HG03060 (cell line): ENCODE data around the gene FOLR3.
"Not testable (repeated sequence)": the region's sequence is repeated elsewhere in the genome, so short reads cannot be mapped to it uniquely, and the experiment has no call there.

Source experiments
- ATAC-seq: cut with Tn5 transposase; IDR thresholded peaks from one replicate; pipeline ENCODE4 v1.9.1; 2021; ENCODE audit warnings: low read depth, moderate number of reproducible peaks; ENCODE audit not compliant: unreplicated experiment

FOLR3 gene

DNA sequence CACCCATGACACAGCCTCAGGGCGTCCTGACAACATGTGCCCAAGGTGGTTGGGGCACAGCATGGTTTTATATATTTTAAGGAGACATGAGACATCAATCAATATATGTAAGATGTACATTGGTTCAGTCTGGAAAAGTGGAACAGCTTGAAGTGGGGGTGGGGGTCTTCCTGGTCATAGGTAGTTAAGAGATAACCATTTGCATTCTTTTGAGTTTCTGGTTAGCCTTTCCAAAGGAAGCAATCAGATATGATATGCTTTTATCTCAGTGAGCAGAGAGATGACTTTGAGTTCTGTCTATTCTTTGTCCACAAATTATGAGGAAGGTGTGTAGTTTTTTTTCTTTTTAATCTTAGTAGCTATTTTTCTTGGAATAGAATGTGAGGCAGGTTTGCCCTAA is 12.9 kb upstream of the FOLR3 start:
- no peak for ATAC-seq

DNA sequence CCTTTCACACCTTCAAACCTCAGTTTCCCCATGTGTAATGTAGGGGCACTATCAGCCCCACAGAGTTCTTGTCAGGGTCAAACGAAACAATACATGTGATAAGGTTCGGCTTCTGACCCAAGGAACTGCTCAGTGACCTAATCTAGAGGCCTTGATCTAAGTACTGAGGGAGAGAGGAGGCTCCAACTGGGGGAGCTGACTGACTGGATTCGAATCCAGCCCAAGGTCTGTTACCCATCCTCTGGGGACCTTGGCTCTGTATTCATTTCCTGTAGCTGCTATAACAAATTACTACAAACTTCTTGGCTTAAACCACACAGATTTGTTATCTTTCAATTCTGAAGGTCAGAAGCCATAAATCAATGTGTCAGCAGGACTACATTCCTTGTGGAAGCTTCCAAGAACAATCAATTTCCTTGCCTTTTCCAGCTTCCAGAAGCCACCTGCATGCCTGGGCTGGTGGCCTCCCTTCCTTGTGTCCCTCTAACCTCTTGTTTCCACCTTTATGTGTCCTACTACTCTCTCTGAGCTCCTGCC is 12.3 kb upstream of the FOLR3 start:
- no peak for ATAC-seq

- ATAC-seq, result no peak
Observed at GRCh38 chr11:72124046-72124445, 11.5 kb upstream of the FOLR3 start.

- no peak for ATAC-seq
Observed at GRCh38 chr11:72125956-72126355, 9.6 kb upstream of the FOLR3 start.

DNA sequence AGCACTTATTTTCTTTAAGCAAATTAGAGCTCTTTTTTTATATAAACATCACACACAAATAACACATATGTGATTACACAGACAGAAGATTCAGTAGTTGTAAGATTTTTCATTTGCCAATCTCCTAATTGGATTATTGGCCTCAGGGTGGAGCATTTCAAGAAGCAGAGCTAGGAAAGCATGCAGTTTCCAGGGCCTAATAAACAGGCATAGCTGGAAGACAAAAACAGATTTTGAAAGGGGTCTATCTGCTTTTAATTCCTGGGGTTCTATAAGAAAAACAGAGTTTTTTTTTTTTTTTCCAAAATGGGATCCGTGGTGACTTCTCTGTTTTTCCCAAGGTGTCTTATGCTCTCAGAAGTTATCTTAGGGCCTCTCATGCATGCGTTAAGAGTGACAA is 7.6 kb upstream of the FOLR3 start:
- no peak for ATAC-seq

DNA sequence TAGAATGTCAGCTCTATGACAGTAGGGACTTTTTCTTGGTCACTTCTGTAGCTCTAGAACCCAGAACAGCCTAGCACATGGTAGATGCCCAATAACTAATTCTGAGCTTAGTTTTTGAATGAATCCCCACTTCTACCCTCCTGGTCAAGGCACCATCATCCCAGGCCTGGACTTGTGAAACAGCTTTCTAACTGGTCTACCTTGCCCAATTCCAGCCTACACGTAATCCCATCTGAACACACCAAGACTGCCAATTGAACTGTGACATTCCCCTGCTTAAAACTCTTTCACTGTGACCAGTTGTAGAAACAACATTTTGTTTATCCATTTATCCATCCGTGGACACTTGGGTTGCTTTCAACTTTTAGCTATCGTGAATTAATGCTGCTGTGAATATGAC is 6.1 kb upstream of the FOLR3 start:
- ATAC-seq, result no peak

DNA sequence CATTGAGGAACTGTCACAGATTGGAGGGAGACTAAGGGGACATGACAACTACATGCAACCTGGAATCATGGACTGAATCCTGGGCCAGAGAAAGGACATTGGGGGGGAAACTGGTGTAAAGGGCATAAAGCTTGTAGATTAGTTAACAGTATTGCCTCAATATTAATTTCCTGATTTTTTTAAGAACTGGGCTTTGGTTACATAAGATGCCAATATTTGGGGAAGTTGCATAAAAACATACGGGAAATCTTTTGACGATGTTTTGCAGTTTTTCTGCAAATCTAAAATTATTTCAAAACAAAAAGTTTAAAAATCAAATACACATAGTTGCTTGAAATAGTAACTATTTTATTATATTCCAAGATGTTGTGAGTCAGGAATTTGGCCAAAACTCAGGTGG is 2.9 kb upstream of the FOLR3 start:
- no peak for ATAC-seq

- no peak for ATAC-seq
Observed at GRCh38 chr11:72135891-72136683, 562 bp downstream of the FOLR3 start.

DNA sequence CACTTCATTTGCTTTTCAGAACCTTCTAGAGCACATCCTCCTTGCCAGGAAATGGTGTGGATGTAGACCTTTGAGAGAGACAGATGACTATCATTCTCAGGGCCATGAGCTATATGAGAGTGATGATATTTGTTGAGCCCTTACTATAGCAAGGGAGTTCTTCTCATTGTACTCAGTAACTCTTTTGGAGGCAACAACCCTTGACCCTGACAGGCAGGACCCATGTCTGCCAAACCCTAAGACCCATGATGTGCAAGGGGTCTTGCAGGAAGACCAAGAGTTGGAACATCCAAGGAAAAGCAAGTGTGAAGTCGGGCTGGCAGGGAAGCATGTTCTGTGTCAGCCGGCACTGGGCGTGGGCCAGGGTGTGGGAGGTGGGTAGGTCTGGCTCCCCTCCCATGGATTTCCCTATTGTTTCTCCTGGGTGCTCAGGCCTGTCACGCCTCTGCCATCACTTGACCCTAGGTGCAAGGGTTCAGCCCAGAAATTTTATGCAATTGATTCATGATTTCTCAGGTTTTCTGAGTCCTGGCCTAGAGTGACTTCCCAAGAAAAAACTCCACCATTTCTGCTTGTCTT is 1.2 kb downstream of the FOLR3 start:
- ATAC-seq, result no peak

GRCh38 chr11:72138821-72139390 is 3.4 kb downstream of the FOLR3 start:
- no peak for ATAC-seq

DNA sequence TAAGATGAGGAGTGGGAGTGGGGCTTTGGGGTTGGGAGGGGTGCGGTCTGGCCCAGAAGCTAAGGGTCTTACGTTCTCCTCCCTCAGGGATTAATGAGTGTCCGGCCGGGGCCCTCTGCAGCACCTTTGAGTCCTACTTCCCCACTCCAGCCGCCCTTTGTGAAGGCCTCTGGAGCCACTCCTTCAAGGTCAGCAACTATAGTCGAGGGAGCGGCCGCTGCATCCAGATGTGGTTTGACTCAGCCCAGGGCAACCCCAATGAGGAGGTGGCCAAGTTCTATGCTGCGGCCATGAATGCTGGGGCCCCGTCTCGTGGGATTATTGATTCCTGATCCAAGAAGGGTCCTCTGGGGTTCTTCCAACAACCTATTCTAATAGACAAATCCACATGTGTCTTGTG is 4.0 kb downstream of the FOLR3 start:
- no peak for ATAC-seq

DNA sequence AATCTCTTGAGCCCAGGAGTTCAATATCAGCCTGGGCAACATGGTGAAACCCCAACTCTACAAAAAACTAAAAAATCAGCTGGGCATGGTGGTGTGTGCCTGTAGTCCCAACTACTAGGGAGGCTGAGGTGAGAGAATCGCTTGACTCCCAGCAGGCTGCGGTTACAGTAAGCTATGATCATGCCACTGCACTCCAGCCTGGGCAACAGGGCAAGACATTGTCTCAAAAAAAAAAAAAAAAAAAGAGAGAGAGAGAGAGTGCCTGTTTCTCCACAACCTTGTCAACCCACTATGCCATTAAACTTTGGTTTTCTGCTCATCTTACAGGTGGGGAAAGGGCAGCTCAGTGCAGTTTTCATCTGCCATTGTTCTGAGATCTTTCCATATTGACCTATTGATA is 5.1 kb downstream of the FOLR3 start:
- ATAC-seq, result no peak

DNA sequence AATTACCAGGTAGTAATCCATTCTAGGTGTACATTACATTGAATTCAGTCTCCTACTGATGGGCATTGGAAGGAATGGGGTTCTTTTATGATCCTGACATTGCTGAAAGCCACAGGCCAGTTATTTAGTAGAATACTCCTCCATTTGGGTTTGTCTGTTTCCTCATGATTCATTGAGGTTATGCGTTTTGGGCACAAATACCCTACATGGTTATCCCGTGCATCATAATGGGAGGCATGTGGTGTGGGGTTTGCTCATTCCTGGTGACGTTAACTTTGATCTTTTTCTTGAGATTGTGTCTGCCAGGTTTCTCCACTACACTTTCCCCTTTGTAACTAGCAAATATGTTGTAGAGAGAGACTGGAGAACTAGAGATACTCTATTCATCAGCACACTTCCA is 5.5 kb downstream of the FOLR3 start:
- ATAC-seq, result no peak

GRCh38 chr11:72142086-72142485 is 6.6 kb downstream of the FOLR3 start:
- ATAC-seq, result not testable (repeated sequence)

GRCh38 chr11:72142543-72142942 is 7.0 kb downstream of the FOLR3 start:
- not testable (repeated sequence) for ATAC-seq

GRCh38 chr11:72144807-72145565 is 9.5 kb downstream of the FOLR3 start:
- no peak for ATAC-seq

DNA sequence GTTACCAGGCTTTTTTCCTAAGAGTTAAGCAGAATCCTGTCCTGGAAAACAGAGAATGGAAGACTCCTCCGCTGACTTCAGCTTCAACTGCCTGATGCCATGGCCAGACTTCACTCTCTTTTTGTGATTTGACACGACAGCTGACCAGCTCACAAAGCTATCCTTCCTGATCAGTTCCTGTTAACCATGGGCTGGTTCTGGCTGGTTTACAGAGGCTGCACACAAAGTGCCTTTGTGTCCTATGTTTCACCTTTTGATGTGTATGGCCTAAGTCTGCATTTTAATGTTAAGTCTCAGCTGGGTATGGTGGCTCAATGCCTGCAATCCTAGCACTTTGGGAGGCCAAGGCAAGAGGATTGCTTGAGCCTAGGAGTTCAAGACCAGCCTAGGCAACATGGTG is 11.1 kb downstream of the FOLR3 start:
- no peak for ATAC-seq

GRCh38 chr11:72150882-72151281 is 15.4 kb downstream of the FOLR3 start:
- no peak for ATAC-seq

- ATAC-seq, result not testable (repeated sequence)
Observed at GRCh38 chr11:72153874-72154273, 18.3 kb downstream of the FOLR3 start.

DNA sequence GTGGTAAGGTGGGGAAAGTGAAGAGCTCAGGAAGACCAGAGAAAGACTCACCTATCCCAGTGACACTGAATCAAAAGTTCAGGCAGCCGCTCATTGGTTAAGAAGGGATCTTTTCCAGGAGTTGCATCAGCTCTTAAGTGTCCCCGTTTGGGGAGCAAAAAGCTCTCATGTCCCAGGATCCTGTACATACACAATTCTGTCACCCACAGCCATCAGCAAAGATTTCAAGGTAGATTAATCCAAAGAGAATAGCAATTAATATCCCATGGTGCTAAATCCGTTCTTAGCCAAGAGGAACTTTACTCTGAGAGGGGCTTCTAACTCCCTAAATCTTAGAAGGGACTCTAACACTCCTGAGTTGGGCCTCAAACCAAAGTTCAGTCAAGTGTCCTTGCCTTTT is 19.3 kb downstream of the FOLR3 start:
- no peak for ATAC-seq

DNA sequence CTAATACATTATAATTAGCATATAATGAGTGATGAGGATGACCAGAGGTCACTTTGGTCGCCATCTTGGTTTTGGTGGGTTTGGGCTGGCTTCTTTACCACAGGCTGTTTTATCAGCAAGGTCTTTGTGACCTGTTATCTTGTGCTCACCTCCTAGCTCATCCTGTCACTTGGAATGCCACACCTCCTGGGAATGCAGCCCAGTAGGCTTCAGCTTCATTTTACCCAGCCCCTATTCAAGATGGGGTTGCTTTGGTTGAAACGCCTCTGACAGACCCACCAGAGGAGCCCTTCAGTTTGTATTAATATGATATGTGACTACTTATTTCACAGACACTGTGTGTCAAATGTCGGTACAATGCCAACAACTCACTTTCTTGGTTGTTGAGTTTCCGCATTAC is 20.2 kb downstream of the FOLR3 start:
- ATAC-seq, result no peak
